OCI-LY3 (cell line): Measurements from ENCODE around the gene SPPL2A.

Source experiments
- H2AFZ ChIP-seq: fragments of 200-600, 300-600 bp; shearing (Covaris generic); 2 replicates; pipeline ENCODE4 v1.6.0; 2014; ENCODE audit warnings: antibody characterized with exemption, low read depth, low read length
- H3K27ac ChIP-seq: fragments of 200-600, 300-600 bp; sonication (generic); 2 replicates; pipeline ENCODE4 v1.5.1; 2014; ENCODE audit warnings: mild to moderate bottlenecking, low read length, moderate library complexity, mixed read lengths
- H3K27me3 ChIP-seq: fragments of 200-600, 300-600 bp; sonication (generic); 2 replicates; pipeline ENCODE4 v1.6.1; 2014; ENCODE audit warnings: low read depth, low read length, mixed read lengths
- H3K36me3 ChIP-seq: fragments of 200-600, 300-600 bp; sonication (generic); replicated peaks from 2 replicates; pipeline ENCODE3; 2014; ENCODE audit warnings: low read depth, low read length, mixed read lengths
- H3K4me1 ChIP-seq: fragments of 300-600, 200-600 bp; sonication (generic); 2 replicates; pipeline ENCODE4 v1.6.1; 2014; ENCODE audit warnings: low read length, mixed read lengths
- H3K4me2 ChIP-seq: fragments of 200-600, 300-600 bp; sonication (generic); 2 replicates; pipeline ENCODE4 v1.6.1; 2014; ENCODE audit warnings: low read length, mixed read lengths
- H3K4me3 ChIP-seq: fragments of 300-600, 200-600 bp; sonication (generic); 2 replicates; pipeline ENCODE4 v1.5.1; 2014; ENCODE audit warnings: antibody characterized with exemption, mild to moderate bottlenecking, low read length, moderate library complexity
- H3K79me2 ChIP-seq: fragments of 300-600, 200-600 bp; shearing (Covaris generic); 2 replicates; pipeline ENCODE4 v1.6.1; 2014; ENCODE audit warnings: mild to moderate bottlenecking, low read length, mixed read lengths
- H3K9ac ChIP-seq: fragments of 300-600, 200-600 bp; shearing (Covaris generic); 2 replicates; pipeline ENCODE4 v1.6.0; 2014; ENCODE audit warnings: mild to moderate bottlenecking, low read length, moderate library complexity
- H3K9me3 ChIP-seq: fragments of 200-600, 300-600 bp; shearing (Covaris generic); 2 replicates; pipeline ENCODE4 v1.6.1; 2014; ENCODE audit warnings: low read length, mixed read lengths; ENCODE audit not compliant: insufficient read depth
- H4K20me1 ChIP-seq: fragments of 200-600, 300-600 bp; sonication (generic); 2 replicates; pipeline ENCODE4 v1.6.1; 2016; ENCODE audit warnings: low read length, mixed read lengths; ENCODE audit not compliant: insufficient read depth
- CTCF ChIP-seq: fragments of 200-600, 300-600 bp; sonication (generic); IDR thresholded peaks from 2 replicates; pipeline ENCODE4 v1.5.1; 2014; ENCODE audit warnings: antibody characterized with exemption, low read length, low read depth
- EZH2phosphoT487 ChIP-seq: fragments of 200-600 bp; shearing (Covaris generic); IDR thresholded peaks from 2 replicates; pipeline ENCODE4 v1.6.1; 2018; ENCODE audit warnings: antibody characterized with exemption, mixed run types, low read depth

SPPL2A gene

GRCh38 chr15:50670115-50670514 lies 95.4 kb downstream of the SPPL2A start:
- Histone ChIP-seq H3K79me2 (peaks cover 97% of the 10 kb centered on the region), H3K27ac (no peak overlapping the region), H3K9me3 (no peaks in the 10 kb centered on the region), H3K9ac (no peak overlapping the region), H3K4me2 (no peak overlapping the region), H3K36me3 (peaks cover 13% of the 10 kb centered on the region), H3K4me3 (no peak overlapping the region), H2AFZ (no peak overlapping the region), H3K27me3 (no peaks in the 10 kb centered on the region), H4K20me1 (peaks cover 15% of the 10 kb centered on the region), H3K4me1 (no peaks in the 10 kb centered on the region)
- TF ChIP-seq EZH2phosphoT487 (no peak), CTCF (no peak)

- Histone ChIP-seq H3K9ac (no peak overlapping the region), H2AFZ (no peak overlapping the region), H3K27ac (no peak overlapping the region), H3K79me2 (peaks cover 97% of the 10 kb centered on the region), H4K20me1 (peaks cover 15% of the 10 kb centered on the region), H3K4me1 (no peaks in the 10 kb centered on the region), H3K4me3 (no peak overlapping the region), H3K4me2 (no peak overlapping the region), H3K27me3 (no peaks in the 10 kb centered on the region), H3K9me3 (no peaks in the 10 kb centered on the region), H3K36me3 (peaks cover 10% of the 10 kb centered on the region)
- no peak for TF ChIP-seq CTCF
- TF ChIP-seq EZH2phosphoT487: no peak
These were observed 95.9 kb downstream of the SPPL2A start for GRCh38 chr15:50669611-50670010.

- Histone ChIP-seq H3K4me3 (no peak overlapping the region), H4K20me1 (peaks cover 13% of the 10 kb centered on the region), H3K4me2 (no peak overlapping the region), H3K79me2 (peaks cover 92% of the 10 kb centered on the region), H3K4me1 (no peaks in the 10 kb centered on the region), H3K9ac (no peak overlapping the region), H2AFZ (no peak overlapping the region), H3K27me3 (no peaks in the 10 kb centered on the region), H3K36me3 (peaks cover 30% of the 10 kb centered on the region), H3K9me3 (no peaks in the 10 kb centered on the region), H3K27ac (no peak overlapping the region)
- TF ChIP-seq EZH2phosphoT487 (no peak), CTCF (no peak)
These were observed 99.6 kb downstream of the SPPL2A start for GRCh38 chr15:50665938-50666337.

GRCh38 chr15:50655555-50655954 lies 110.0 kb downstream of the SPPL2A start:
- Histone ChIP-seq H2AFZ (no peak overlapping the region), H3K79me2 (peaks cover 39% of the 10 kb centered on the region), H3K4me2 (no peak overlapping the region), H3K4me3 (no peak overlapping the region), H3K27me3 (no peaks in the 10 kb centered on the region), H3K9ac (no peak overlapping the region), H3K36me3 (peaks cover 57% of the 10 kb centered on the region), H3K9me3 (no peaks in the 10 kb centered on the region), H3K27ac (no peak overlapping the region), H3K4me1 (peaks cover 9% of the 10 kb centered on the region), H4K20me1 (0 out of 2 replicates have a peak, but pooled peaks cover 4% of the 10 kb centered on the region)
- TF ChIP-seq CTCF (no peak), EZH2phosphoT487 (no peak)
